HG02938 (cell line): ENCODE results near the gene UPK1B.
"Not testable (repeated sequence)": the region's sequence is repeated elsewhere in the genome, so short reads cannot be mapped to it uniquely, and the experiment has no call there.

Experiments
- ATAC-seq: cut with Tn5 transposase; IDR thresholded peaks from one replicate; pipeline ENCODE4 v1.9.1; 2021; ENCODE audit warnings: mild to moderate bottlenecking, moderate library complexity; ENCODE audit not compliant: unreplicated experiment

The UPK1B gene

DNA sequence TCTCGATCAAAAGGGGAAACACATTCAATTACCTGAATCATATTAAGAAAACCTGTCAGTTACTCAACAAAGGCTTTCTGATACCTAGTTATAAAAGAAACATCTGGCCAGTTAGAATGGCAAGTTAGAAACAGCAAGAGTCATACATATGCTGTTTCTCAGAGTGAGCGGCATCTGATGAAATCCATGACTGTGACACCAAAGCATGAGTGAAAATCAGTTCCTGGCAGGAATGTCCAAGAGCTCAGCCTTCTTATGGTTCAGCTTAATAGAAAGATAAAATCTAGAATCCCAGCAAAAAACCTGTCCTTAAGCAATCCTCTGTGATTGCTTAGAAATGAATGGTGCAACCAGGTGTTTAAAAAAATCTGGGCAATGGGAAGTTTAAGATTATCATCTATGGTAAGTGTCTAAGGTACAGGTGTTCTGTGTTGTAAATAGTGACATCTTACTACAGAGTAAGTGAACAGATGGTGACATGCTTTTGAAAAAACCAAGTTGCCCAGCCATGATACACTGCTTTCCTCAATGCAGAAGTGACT, 48.5 kb downstream of the UPK1B start:
- ATAC-seq = no peak

DNA sequence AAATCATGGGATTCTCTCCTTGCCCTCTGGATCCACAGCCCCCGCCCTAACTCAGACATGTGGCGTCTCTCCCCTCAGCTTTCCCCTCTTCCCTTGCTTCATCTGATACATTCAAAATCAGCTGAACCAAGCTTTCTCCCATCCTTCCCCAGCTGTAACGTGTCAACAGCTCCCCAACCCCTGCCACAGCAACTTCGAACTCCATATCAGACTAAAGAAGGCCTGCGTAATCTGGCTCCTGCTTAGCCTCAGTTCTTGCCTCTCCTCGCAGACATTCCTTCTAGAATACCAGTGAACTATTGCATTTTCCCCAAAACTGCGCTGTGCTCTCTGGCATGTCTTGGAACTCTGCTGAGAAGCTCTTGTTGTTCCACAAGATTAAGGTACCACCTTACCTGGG, 49.0 kb downstream of the UPK1B start:
- ATAC-seq = no peak

DNA sequence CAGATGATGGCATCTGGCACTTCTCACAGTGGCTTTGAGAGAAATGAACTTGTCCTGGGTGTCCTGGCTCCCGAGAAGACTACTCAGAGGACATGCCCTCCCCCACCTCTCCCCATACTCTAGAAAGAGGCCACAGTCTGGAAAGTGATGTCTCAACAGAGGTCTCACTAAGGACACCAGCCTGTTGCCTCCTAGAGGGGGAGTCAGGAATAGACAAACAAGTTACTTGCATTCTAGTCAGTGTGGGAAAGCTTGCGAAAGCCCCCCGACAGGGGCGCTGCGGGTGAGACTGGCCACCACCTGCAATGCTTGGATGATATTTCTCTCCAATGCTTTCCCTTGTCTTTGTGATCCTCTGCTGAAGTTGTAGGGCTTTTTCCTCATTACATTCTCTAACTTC, 50.1 kb downstream of the UPK1B start:
- ATAC-seq = no peak

DNA sequence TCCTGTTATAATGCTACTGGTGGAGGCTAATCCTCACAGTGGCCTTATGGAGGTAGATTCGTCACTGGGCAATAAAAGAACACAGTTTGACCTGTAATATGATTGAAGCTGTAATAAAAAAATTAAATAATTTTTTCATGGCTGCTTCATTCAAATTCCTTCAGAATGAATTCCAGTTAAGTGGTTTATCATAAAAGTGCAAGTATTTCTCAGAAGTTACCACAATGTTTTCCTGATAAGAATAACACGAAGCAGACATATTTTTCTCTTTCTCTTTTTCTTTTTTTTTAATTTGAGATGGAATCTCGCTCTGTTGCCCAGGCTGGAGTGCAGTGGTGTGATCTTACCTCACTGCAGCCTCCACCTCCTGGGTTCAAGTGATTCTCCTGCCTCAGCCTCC, 51.7 kb downstream of the UPK1B start:
- ATAC-seq = no peak

DNA sequence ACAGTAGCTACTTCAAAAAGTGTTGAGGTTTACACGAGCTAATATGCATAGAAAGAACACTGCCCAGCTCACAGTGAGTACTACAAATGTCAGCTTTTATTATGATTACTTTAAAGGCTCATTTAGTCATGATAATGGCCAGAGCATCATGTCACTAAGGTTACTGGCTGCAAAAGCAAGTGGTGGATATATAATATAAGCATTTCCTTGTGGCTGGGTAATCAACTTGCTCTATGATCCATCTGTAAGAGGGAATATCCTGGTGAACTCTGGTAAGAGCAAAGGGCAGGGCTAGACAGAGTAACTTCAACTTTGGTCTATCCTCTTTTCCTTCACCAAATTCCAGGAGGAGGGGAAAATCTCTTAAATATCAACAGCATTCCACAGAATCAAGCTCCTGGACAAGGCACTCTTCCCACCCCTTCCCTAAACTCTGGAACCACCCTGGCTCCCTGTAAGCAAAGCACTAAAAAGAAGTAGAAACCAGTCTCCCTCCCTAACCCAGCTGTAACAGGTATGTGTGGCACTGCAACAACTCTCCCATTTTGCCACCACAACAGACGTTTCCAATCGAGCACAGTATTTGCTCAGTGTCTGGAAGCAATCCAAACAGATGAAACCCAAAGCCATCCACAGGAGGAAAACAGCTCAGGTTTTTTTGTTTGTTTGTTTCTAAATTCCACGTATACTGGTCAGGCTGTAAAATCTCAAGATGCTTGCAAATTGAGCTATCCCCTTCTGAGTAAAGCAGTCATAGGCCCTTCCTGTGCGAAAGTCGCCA, 53.9 kb downstream of the UPK1B start:
- ATAC-seq = no peak

DNA sequence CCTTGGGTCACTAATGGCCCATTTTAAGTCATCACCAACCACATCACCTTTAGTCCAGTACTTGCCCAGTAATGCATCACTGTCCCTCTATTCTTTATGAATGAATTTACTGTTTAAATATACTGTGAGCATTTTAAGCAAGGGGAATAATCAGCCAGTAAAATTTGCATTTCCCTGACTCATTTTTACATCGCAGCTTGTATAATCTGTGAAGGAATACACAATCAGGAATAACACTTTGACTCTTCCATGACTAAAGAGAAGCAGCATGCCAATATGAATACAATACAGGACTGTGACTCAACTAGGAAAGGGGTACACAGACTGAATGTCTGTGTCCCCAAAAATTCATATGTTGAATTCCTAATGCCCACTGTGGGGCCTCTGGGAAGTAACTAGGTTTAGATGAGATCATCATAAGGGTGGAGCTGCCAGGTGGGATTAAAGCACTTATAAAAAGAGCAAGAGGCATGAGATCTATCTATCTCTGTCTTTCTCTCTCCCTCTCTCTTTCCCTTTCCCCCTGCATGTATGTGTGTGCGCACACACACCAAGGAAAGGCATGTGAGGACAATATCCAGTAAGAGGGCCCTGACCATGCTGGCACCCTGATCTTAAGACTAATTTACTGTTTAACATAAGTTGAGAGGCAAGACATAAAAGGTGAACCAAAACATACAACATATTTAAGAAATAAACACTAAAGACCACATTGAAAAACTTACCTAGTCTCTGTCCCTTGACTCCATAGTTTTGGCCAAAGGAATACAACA, 55.2 kb downstream of the UPK1B start:
- ATAC-seq = no peak

DNA sequence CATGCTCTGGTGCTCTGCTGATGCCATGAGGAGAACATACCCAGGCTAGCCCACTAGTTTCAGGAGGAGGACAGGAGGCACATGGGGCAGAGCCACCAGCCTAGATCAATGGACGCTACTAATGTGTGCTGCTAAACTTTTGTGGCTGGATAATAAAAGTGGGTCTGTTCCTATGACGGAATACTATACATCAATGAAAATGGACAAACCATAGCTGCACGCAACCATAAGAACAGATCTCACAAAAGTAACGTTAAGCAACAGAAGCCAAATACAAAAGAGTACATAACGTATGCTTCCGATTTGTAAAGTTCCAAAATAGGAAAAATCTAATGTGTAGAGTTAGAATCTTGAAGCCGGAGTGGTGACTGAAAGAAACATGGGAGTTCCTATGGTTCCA, 55.8 kb downstream of the UPK1B start:
- no peak for ATAC-seq

DNA sequence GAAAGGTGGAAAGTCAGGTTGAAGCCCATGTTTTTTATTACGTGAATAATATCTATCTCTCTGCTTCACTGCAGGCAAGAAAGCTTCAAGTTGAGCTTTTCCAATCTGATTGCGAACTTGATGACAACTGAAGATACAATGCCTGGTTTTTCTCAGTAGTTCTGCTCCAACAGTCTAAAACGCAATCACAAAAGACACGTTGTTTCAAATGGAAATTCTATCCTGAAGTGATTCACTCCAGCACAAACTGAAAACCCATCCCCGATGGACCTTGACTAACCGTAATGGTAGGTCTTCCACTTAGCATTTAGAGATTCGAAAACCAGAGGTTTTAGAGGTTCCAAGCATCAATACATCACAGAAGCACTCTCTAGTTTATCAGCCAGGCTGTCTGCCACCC, 56.7 kb downstream of the UPK1B start:
- no peak for ATAC-seq

DNA sequence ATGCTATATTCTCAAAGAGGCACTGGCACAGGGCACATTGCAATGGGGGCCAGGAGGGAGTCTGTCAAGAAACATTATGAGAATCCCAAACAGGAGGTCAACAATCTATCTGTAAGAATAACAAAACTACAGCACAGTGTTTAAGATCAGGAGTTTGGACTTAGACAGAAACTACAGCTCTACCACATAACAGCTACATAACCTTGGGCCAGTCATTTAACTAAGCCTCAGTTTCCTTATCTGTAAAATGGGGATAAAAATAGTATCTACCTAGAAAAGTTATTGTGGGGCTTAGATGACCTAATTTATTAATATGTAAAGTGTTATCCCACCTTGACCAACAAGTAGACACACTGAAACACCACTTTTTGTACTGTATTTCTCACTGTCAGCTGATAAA, 57.3 kb downstream of the UPK1B start:
- ATAC-seq = no peak

DNA sequence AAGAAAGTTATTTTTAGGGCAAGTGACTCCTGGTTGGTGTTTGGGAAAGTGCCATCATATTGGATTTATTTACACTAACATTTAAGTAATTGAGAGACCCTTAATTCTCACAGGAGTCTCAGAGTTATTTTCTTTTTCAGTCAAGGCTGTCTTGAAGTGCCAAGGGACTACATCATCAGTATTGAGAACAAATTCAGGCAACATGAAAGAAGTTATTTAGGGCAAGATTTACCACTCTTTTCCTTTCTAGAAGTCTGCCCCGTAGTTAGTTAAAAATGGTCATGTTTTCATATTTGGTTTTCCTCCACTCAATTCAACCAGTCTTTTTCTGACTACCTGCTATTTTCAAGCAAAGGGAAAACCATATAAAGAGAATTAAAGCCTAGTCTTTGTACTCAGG, 61.2 kb downstream of the UPK1B start:
- ATAC-seq = no peak

DNA sequence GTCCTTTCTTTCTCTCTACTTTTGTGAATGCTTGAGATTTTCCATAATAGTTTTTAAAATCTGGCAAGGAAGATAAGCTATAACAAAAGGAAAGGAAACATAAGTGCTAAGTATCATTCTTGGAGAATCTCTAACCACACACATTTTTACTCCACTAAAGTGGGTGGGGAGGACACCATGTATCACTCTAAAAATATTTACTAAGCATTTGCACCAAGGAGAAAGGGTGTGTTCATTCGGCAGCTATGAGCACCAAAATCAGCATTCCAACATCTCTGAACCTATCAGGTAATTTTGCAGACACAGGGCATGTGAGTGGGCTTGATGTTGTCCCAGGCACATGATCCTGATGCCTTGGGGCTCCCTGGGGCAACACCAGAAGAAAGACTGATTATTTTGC, 61.8 kb downstream of the UPK1B start:
- no peak for ATAC-seq

DNA sequence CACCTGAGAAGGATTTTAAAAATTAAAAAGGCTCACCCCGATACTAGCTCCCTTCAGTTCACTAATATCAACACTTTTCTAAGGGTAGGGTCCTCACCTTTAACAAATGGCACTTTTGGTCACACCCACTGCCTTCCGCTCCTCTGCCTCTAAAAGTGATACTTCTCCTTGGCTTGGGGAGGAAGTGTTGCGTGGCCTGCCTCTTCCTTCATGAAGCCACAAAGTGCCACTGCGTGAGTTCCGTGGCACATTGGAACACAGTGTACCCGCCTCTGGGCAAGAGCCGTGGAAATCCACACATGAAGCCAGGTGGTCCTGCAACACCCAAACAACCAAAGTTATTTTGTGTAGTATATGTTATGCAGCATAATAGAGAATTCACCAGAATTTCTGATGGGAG, 63.4 kb downstream of the UPK1B start:
- ATAC-seq = no peak

DNA sequence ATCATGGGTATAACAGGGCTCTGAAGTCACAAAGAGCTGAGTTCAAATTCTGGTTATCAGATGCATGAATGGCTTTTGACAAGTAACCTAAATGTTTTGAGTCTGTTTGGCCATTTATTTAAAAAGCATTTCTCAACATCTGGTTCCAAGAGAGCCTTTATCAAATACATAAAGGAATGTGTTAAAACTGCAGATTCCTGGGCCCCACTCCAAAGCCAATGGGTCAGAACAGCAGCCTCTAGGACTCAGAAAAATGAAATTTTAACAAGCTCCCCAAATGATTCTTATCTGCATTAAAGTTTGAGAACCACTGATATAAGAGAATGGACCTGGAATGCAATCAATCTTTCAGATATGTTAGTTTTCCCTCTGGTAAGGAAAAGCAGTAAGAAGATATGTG, 63.9 kb downstream of the UPK1B start:
- ATAC-seq = no peak

DNA sequence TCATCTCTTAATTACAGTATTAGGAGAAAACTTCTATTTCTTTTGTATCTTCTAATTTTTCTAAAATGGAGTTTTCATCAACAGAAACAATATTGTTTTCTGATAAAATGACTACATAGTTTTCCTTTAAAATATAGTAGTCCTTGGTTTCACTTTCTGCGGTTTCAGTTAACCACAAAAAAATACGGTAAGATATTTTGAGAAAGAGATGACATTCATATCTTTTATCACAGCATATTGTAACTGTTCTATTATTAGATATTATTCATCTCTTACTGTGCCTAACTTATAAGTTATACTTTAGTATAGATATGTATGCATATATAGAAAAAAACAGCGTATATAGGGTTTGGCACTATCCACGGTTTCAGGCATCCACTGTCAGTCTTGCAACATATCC, 65.0 kb downstream of the UPK1B start:
- ATAC-seq = no peak

DNA sequence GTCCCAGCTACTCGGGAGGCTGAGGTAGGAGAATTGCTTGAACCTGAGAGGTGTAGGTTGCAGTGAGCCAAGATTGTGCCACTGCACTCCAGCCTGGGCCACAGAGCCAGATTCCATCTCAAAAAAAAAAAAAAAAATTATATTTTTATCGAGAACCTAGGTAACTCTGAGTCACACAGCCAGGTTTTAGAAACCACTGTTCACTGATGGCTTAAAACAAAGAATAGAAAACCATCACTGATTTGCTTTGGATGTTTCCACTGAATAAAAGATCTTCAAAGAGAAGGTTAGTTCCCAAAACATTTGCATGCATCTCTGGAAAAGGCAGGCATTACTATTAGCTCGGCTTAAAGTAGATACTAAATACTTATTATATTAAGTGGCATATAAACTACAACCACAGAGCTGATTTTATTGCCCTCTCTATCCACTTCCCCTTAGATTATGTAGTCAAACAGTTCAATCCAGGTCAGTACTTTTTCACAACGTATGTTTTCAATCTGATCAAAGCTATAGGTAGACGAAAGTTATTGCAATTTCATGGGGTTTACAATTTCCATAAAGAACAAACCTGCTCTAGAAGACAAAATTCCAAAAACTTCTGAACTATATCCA, 65.9 kb downstream of the UPK1B start:
- no peak for ATAC-seq

DNA sequence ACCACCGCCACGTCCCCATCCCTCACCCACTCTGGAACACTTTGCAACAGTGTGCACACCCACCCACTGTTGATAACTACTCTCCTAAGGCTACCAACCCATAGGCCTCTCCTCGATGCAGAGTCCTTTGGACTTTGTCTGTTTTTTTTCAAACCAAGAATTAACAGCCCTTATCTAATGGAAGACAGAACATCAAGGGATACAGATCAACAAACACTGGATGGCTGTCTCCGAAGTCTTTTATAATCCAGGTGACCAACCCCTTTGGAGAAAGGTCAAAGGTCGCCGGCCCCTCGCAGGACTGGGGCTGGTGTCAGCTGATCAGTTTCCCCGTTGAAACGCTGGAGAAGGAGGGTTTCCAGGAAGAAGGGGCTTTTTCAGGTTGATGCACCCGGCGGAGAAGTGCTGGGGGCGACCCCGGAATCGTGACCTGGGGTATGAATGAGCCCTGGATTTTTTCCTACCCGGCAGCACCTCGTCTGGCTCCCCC, 66.7 kb downstream of the UPK1B start:
- peak; percentile 9 for ATAC-seq

DNA sequence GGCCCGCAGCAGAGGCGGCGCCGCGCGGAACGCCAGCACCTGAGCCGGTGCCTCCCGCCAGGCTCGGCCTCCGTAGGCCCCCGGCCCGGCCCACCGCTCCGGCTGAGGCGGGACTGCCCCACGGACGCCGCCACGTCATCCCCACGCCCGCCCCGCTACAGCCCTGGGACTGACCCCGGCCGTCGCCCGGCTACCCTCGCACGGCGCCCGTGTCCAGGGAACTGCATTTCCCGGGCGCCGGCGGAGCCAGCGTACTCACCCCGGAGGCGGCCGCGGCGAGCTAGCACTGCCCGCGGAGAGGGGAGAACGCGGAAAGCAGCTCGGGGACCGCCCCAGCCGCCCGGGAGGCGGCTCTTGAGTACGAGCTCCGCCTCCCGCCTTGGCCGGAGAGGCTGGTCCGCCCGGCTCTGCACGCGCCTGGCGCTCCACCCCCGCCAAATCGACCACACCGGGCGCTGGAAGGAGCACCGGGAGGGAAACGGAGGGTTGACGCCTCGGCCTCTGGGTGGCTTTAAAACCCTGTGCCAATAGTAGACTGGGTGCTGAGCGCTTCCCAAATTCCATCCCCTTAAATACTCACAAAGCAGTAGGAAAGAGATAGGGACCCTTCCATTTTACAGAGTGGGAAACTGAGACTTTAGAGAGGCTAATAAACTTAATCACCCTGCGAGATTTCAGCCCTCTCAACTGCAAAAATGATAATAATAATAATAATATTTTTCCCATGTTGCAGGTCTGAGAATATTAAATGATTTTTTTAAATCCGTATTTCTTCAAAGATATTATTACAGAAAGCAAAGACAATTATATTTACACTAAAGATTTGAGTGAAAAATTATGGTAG, 67.4 kb downstream of the UPK1B start, which contains the start of gene B4GALT4:
Gene B4GALT4, minus strand, starts transcription at position 288 of the 844 bp plus-strand sequence. CDS start 10,779 bp downstream, outside the sequence.
- peak; percentile 78 for ATAC-seq

DNA sequence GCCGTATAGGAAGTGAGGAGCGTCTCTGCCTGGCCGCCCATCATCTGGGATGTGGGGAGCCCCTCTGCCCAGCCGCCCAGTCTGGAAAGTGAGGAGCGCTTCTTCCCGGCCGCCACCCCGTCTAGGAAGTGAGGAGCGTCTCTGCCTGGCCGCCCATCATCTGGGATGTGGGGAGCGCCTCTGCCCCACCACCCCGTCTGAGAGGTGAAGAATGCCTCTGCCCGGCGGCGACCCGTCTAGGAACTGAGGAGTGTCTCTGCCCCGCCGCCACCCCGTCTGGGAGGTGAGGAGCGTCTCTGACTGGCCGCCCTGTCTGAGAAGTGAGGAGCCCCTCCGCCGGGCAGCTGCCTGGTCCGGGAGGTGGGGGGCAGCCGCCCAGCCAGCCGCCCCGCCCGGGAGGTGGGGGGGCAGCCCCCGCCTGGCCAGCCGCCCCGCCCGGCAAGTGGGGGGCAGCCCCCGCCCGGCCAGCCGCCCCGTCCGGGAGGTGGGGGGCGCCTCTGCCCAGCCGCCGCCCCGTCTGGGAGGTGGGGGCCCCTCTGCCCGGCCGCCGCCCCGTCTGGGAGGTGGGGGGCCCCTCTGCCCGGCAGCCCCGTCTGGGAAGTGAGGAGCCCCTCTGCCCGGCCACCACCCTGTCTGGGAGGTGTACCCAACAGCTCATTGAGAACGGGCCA, 69.1 kb downstream of the UPK1B start:
- not testable (repeated sequence) for ATAC-seq

DNA sequence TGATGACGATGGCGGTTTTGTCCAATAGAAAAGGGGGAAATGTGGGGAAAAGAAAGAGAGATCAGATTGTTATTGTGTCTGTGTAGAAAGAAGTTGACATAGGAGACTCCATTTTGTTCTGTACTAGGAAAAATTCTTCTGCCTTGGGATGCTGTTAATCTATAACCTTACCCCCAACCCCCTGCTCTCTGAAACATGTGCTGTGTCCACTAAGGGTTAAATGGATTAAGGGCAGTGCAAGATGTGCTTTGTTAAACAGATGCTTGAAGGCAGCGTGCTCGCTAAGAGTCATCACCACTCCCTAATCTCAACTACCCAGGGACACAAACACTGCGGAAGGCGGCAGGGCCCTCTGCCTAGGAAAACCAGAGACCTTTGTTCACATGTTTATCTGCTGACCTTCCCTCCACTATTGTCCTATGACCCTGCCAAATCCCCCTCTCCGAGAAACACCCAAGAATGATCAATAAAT, 69.7 kb downstream of the UPK1B start:
- ATAC-seq = not testable (repeated sequence)

DNA sequence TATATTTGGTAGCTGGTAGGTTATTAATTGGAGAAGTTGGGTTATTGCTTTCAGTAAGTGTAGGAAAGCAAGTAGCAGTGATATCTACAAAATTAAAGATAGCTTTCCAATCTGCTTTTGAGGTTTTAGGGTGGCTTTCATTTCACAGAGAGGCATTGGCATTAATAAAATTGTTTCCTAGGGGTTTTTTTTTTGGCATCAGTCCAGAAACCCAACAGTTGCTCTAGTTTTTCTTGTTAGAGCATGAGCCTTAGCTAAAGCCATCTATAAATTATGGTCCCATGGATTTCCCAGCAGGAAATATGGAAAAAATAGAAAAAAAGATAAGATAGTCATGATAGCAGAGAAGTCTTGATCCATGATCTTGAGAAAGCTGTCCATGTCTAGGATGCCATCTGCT, 70.3 kb downstream of the UPK1B start:
- no peak for ATAC-seq
